AG08396 (cell line): Measurements from ENCODE around the gene PCDHGC3.

Experiments
- DNase-seq: peaks from one replicate; pipeline ENCODE4 v3.0.0; 2012; ENCODE audit warnings: low spot score, mixed read lengths

PCDHGC3 gene

DNA sequence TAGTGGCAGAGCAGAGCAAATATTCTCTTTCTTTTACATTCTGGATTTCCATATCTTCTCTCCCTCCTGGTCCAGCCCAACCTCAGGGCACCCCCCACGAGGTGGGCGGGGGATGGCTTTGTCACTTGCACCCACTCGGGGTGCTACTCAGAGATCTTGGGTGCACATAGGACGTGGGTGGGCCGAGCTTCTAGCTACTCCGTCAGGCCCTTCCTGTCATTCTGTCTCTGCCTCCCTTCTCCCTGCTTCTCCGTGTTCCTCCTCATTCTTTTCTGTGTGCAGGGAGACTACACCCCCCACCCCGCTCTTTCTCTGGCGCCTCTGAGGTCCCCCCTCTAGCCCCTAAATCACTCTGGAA, 32.7 kb downstream of the PCDHGC3 start:
- no peak for DNase-seq

DNA sequence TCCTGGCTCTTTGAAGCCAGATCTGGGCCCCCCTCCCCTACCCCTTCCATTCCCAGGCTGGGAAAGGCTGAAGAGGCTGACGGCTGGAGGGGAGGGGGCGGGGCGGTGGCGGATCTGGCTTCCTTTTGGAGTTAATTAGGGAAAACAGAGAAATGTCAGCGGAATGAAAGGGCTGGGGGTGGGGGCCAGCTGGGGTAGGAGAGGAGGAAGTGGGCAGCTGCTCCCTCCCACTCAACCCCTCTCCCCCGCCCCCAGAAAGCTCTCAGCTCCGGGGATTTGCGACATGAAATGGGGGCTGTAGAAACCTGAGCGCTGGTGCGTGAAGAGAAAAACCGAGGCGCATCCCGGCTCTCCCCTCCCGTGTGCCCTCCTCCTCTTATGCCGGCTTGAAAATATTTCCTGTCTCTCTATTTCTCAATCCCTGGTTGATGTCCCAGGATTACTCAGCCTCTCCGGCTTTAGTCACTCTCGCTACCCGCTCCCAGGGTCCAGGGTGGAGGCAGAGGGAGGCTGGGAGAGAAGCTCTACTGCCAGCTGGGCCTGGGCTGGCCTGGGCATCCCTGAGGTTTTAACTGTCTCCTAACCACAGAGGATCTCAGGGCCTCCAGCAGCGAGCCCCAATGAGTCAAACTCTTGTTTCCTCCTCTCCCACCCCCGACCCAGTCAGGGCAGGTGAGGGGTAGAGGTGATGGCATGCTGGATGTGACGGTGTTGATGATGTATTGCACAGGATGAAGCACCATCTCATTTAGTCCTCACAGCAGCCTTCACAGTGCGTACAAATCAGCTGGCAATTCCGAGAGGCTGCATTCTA, 33.2 kb downstream of the PCDHGC3 start:
- peak; percentile 90 for DNase-seq

DNA sequence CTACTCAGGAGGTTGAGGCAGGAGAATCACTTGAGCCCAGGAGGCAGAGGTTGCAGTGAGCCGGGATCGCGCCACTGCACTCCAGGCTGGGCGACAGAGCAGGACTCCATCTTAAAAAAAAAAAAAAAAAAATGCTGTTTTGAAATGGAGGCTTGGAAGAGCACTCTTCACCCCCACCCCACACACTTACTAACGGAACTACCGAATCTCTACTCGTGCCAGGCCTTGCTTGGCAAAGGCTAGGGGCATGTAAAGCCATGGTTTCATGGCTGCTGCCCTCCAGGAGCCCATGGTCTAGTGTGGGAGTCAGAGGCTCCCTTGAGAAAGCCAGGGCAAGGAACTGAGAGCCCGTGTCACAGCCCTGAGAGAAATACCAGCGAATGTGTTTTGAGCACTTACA, 34.4 kb downstream of the PCDHGC3 start:
- no peak for DNase-seq

DNA sequence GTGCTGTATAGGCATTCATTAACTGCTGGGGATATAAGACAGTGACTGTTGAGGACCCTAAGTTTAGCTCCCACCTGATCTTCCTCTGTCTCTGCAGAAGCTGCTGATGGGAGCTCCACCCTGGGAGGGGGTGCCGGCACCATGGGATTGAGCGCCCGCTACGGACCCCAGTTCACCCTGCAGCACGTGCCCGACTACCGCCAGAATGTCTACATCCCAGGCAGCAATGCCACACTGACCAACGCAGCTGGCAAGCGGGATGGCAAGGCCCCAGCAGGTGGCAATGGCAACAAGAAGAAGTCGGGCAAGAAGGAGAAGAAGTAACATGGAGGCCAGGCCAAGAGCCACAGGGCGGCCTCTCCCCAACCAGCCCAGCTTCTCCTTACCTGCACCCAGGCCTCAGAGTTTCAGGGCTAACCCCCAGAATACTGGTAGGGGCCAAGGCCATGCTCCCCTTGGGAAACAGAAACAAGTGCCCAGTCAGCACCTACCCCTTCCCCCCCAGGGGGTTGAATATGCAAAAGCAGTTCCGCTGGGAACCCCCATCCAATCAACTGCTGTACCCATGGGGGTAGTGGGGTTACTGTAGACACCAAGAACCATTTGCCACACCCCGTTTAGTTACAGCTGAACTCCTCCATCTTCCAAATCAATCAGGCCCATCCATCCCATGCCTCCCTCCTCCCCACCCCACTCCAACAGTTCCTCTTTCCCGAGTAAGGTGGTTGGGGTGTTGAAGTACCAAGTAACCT, 35.3 kb downstream of the PCDHGC3 start:
- DNase-seq: no peak

DNA sequence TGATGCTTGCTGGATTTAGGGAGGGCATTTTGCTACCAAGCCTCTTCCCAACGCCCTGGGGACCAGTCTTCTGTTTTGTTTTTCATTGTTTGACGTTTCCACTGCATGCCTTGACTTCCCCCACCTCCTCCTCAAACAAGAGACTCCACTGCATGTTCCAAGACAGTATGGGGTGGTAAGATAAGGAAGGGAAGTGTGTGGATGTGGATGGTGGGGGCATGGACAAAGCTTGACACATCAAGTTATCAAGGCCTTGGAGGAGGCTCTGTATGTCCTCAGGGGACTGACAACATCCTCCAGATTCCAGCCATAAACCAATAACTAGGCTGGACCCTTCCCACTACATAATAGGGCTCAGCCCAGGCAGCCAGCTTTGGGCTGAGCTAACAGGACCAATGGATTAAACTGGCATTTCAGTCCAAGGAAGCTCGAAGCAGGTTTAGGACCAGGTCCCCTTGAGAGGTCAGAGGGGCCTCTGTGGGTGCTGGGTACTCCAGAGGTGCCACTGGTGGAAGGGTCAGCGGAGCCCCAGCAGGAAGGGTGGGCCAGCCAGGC, 36.1 kb downstream of the PCDHGC3 start:
- DNase-seq: no peak

DNA sequence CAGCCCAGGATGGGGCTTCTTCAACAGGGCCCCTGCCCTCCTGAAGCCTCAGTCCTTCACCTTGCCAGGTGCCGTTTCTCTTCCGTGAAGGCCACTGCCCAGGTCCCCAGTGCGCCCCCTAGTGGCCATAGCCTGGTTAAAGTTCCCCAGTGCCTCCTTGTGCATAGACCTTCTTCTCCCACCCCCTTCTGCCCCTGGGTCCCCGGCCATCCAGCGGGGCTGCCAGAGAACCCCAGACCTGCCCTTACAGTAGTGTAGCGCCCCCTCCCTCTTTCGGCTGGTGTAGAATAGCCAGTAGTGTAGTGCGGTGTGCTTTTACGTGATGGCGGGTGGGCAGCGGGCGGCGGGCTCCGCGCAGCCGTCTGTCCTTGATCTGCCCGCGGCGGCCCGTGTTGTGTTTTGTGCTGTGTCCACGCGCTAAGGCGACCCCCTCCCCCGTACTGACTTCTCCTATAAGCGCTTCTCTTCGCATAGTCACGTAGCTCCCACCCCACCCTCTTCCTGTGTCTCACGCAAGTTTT, 36.7 kb downstream of the PCDHGC3 start:
- DNase-seq: peak; percentile 55

DNA sequence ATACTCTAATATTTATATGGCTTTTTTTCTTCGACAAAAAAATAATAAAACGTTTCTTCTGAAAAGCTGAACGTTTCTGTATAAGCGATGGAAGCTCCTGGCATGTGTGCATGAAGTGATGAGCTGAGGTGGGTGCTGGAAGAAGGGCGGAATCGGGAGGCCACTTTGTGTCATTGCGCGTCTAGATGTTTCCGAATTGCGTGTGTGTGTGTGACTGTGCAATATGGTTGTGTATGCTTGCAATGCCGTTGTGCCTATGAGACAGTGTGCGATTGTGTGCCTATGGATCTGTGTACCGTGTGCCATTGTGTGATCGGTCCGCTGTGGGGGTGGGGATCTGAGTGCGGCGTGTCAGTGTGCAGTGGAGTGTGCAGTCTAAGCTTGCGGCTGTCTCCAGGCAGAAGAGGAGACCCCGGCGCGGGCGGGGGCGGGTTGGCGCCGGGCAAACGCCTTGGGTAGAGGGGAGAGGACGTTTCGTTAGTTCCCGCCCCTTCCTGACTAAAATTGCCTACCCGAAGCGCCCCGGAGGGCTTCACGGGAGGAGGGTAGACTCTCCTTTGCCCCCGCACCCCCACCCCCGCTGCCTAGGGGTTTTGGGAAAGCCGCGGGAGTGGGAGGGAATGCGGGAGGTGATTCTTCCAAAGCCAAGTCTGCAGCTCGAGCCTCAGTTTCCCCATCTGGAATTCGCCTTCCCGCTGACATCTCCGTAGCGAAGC, 37.3 kb downstream of the PCDHGC3 start:
- DNase-seq: no peak

DNA sequence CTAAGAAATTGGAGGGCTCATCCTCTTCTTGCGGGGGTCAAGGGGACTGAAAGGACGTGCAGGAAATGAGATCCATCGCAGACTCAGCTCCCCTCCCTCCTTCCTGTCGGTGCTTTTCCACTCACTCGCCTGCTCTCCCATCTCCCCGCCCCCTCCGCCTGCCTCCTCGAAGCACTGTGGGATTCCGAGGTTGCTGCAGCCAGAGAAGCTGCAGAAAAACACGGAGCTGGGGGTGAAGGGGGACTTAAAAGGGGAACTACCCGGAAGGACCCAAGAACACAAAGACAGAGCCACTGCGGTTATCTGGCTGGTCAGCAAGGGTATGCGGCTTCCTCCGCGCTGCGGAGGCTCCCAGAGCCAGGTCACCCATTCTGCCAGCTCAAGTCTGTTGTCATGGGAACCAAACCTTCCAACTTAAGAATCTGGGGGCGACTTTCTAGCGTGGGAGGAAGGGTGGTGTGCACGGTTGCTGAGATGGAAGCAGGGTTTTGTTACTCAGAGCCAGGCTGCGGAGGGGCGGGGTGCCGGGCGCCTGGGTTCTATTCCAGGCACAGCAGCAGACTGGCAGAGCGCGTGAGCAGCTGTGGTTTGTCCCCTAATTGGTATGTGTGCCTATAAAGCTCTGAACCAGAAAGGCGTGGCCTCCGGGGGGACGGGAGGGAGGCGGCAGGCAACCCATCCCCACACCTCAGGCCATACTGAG, 38.0 kb downstream of the PCDHGC3 start:
- DNase-seq: peak; percentile 68

DNA sequence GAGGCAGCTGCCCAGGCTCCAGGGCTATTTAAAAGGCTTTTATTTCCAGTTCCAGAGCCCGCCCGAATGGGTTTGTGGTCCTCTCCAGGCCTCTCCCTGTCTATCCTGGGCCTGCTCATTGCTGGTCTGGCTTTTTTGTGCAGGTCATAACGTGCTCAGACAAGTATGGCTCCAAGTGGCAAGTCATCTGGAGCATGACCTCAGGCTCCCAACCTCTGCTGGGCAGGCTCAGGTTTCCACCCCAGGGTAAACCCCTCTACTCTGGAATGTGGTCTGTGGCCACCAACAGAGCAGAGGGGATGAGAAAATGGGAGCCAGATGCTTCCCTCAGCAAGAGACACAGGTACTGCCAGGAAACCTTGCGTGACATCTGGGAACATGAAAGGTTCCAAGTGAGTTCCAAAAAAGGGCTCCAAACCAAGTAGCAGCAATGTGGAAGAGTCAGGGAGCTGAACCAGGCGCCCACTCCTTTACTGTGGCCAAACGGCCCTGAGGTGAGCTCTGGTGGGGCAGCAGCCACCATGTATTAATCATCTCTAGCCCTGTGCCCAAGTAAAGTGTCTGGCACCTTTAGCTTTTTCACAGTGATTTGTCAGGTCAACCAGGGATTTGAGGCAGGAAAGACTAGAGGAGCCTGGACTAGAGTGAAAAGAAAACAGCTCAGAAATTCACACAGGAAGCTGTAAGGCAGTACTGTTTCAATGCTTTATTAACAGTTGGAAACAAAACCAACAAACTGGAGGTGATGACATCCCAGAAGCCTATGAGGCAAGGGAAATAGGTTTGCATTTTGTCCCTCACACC, 38.8 kb downstream of the PCDHGC3 start:
- no peak for DNase-seq

DNA sequence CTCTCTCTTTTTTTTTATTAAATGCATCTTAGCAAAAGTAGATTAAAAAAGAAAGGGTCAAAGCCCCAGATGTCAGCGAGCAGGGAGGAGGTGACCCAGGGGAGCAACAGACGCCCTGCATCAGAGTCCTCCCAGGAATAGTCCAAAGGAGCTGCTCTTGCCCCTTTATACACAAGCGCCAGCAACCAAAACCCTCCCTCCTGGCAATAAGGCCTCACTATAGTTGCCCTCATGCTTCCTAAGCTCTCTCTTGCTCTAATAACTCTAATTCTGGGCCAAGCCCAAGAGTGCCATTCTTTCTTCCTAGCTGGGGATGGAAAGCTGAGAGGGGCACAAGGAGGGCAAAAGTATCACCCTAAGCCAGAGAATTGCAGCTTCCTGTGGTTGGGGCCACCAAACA, 39.4 kb downstream of the PCDHGC3 start:
- no peak for DNase-seq

DNA sequence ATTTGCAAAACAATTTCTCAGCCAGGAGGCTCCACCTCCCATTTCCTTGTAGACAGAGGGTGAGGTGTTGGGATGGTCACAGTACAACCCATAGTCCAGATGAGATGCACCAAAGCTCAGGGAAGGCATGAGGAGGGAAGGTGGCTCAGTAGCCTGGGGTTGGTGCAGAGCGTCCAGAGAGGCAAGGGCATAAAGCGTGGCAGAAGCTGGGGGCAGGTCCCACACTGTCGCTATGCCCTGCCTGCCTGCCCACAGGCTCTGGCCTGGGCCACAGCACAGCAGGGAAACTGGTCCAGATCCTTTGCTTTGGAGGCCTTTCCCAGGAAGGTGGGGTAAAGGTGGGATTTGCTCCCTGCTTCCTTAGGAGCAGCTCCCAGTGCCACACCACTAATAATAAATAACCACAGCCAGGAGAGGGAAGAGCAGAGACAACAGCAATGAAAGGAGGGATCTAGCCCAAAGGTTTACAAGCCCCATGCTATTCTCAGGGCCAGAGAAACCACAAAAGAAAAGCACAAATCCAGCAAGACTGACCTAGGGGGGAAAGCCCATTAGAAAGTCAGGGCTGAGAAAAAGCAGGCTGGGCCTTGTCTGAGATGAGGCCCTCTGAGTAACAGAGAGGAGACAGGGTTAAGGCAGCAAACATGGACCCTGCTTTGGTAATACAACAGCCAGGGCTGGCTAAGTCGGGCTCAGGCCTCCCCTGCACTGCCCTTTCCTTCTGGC, 40.3 kb downstream of the PCDHGC3 start:
- no peak for DNase-seq

DNA sequence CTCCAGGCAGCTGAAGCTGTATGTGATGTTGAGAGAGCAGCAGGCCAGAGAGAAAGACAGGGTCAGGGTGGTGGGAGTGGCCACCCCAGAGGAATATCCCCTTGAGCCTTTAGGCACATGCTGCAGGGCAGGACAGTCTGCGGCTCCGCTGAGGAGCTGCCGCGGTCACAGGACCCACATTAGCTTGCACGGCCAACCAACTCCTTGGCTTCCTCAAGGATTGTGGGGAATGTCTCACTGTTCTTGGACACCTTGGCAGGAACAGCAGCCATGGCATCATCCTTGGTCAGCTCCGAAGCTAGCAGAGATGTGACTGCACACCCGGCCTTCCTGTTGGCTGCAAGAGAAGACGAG, 40.9 kb downstream of the PCDHGC3 start:
- peak; percentile 38 for DNase-seq

DNA sequence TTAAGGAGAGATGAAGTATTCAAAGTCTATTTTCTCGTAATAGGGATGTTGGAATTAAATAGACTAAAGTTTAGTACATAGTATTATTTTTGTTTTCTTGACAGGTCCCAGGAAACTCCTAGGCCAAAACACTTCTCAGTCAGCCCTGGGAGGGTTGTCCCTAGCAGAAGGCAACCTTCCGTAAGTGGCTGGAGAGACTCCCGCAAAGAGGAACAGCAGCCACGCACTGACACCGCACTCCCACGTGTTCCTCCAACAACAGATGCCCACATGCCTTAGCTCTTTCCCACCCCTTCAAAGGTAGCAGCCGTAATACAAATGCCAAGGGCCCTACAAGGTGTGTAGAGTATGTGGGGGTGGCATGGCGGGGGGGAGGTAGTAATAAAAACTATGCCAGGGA, 41.5 kb downstream of the PCDHGC3 start:
- no peak for DNase-seq

DNA sequence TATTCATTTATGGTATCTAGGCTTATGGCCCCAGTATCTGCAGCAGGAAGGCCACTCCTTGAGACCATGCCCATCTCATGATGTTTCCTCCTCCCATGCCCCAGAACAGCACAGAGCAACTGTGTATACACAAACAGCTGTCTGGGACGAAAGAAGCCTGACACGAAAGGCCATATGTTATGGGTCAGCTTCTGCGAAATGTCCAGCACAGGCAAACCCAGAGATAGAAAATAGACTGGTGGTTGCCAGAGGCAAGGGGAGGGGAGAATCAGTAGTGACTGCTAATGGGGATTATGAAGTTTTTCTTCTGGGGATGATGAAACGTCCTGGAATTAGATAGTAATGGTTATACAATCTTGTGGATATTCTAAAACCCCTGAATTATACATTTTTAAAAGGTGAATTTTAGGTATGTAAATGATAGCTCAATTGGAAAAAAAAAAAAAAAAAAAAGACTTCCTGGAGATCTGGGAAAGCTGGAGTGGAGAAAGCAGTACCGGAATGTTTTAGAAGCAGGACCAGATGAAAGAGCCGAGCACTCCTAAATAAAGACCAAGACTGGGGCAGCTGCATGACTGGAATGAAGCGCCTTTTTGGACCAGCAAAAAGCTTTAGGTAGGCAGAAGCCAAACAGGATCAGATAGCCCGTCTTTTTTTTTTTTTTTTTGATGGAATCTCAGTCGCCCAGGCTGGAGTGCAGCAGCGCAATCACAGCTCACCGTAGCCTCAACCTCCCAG, 42.3 kb downstream of the PCDHGC3 start:
- DNase-seq: peak; percentile 35

DNA sequence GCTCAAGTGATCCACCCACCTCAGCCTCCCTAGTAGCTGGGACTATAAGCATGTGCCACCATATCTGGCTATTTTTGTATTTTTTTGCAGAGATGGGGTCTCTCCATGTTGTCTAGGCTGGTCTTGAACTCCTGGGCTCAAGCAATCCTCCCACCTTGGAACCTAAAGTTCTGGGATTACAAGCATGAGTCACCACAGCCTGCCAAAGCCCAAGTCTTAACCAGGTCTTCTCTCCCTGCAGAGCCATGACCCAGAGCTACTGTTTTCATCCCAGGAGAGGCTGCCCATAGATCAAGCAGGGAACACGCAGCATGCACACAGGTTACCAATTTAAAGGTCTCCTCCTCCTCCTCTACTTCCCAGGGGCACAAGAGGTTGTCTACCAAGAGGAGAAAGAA, 42.9 kb downstream of the PCDHGC3 start:
- no peak for DNase-seq

DNA sequence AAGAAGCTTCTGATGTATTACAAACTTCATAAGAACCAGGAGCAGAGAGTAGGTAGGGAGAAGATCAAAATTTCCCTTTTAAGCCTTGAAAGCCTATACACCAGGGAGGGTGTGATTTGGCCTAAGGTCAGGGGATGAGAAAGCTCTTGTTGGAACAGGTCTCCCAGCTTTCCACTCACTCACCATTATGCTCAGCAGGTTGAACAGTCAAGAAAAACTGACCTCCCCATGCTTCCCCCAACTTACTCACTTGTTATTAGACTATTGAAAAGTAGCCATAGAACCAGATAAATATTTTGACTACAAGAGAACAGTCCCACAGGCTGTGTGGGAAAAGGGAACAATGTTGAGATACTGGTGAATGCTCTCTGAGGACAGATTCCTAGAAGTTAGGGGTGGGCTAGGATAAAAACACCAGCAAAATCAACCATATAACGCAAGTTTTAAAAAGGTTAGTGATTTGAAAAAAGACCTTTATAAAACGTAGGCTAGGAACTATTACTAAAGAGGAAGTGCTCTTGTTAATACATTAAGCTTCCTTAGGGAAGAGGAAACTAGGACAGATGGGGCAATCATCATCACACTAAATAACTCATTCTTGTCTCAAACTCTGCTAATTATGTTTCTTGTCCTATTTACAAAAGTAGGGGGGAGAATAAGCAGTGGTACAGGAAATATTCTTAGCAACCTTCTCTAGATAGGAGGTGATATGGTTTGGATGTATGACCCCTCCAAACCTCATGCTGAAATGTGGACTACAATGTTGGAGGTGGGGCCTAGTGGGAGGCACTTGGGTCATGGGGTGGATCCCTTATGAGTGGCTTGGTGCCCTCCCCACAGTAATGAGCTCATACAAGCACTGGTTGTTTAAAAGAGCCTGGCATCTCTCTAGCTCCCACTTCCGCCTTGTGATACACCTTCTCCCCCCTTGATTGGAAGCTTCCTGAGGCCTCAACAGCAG, 44.1 kb downstream of the PCDHGC3 start:
- no peak for DNase-seq

DNA sequence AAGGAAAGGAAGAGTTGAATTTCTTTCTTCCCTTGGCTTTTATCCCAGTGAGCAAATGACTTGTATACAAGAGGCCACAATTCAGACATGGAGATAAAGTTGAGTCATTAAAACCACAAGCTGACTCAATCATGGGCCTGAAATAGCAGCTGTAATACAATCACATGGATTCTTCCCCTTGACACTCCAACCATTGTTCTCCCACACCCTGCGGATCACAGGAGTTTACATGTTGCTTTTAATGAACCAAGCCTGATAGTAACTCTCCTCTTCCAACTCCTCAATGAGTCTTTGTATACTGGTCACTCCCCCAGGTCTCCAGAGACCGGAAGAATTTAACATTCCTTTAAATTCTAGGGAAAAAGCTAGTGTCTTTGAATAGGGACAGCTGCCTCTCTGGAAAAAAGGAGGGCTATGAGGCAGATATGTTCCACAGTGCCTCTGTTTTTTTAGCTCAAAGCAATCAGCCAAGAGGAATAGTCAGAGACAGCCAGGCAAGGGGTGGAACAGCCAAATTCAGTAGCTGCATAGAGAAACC, 45.5 kb downstream of the PCDHGC3 start:
- peak; percentile 79 for DNase-seq

DNA sequence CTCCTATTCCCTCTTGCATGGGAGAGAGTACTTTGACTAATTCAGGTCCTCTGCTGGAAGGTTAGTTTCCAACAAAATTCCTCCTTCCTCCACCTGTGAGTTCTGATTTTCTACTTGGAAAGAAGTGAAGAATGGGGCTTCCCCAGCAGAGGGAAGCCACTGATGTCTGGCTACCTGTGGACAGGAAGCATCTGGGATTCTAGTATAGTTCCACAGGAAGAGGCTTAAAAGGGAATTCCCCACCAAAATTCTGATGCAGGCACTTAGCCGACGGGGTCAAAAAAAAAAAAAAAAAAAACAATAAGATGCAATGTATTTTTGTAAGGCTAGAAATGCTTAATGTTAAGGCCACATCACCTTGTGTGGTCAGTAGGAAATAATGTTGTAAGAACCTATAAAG, 46.5 kb downstream of the PCDHGC3 start:
- DNase-seq: no peak
